Renal pelvis (tissue), 4 donors: Measurements from ENCODE around the gene TMEM260. TPM values are rescaled to one million over a fixed set of nuclear protein-coding genes. Genes with fewer than 3 reads are reported as not detected.
"Not testable (repeated sequence)": the region's sequence is repeated elsewhere in the genome, so short reads cannot be mapped to it uniquely, and the experiment has no call there.

Experiments
- DNase-seq: peaks from one replicate; pipeline ENCODE4 v3.0.0-alpha.2; 2013
- polyA plus RNA-seq, 3 donors: library from polyadenylated mRNA; unstranded; fragments of 120-200 nt; gene quantifications; one replicate each; pipeline ENCODE4 v1.2.1, GENCODE V29; 2013; ENCODE audit not compliant: insufficient read length in 3 of 3

The TMEM260 gene
- polyA plus RNA-seq, 3 donors = 28.0 to 36.9 (median 32.5) TPM

- no peak for DNase-seq
These were observed 85.3 kb downstream of the TMEM260 start for GRCh38 chr14:56664811-56665421.

DNA sequence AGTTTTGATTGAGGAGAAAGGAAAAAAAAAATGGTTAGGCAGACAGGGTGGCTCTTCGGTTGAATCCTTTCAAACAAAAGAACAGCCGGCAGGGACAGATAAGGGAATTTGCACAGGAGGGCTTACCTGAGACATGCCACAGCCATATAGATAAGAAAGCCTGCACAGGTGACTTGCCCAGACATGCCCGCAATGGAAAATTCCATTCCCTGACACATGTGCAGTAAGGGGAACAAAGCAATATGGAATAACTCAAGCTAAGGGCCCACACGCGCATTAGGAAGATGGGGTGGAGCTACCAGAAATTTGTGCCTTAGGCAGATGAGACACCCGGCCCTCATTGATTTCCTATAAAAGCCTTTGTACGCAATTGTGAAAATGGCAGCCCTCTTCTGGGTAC, 86.7 kb downstream of the TMEM260 start:
- DNase-seq = no peak

- DNase-seq = no peak
These were observed 87.1 kb downstream of the TMEM260 start for GRCh38 chr14:56666716-56667115.

- not testable (repeated sequence) for DNase-seq
These were observed 87.7 kb downstream of the TMEM260 start for GRCh38 chr14:56667290-56667689.

- no peak for DNase-seq
These were observed 96.4 kb downstream of the TMEM260 start for GRCh38 chr14:56676042-56676441.

- no peak for DNase-seq
These were observed 99.2 kb downstream of the TMEM260 start for GRCh38 chr14:56678838-56679237.

DNA sequence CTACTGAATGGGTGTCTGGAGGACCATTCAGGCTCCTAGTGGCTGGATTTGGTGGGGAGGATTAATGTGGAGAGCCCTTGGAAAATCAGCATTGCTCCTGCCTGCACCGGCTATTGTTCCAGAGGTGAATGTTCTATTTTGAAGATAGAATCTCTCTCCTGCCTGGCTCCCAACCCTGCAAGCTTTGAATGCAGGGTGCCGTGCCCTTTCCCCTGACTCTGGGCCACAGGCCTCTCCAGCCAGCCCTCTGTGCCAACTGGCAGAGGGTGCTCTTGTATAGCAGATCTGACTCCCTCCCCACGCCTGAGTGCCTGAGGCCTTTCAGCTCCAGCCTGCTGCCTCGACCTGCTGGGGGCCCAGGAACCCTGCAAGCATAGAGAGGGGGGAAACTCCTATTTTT, 106.8 kb downstream of the TMEM260 start:
- DNase-seq = peak; percentile 28

- DNase-seq = peak; percentile 37
These were observed 107.5 kb downstream of the TMEM260 start for GRCh38 chr14:56687123-56687522.

- DNase-seq = no peak
These were observed 115.0 kb downstream of the TMEM260 start for GRCh38 chr14:56694609-56695008.

DNA sequence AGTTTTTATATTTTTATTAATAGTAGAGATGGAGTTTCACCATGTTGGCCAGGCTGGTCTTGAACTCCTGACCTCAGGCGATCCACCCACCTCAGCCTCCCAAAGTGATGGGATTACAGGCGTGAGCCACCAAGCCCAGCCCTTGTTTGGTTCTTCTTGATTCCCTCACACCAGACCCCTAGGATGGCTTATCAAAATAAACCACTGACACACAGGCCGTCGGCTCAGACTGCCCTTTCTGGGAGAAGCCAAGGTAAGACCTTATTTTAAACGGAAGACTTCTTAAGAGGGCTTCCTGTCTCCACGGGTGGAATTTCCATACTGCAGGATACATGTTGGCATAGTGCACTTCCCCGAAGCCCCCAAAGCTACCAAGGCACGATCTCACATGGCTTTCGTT, 115.6 kb downstream of the TMEM260 start:
- DNase-seq = not testable (repeated sequence)

Other genes starting within 250 kb of the TMEM260 start
- gene OTX2, start 230.7 kb downstream of the TMEM260 start, polyA plus RNA-seq = not detected